HG03558 (cell line): ENCODE data around the gene FBXO21.
A peak's percentile ranks its signal among the peaks of the same experiment; 100 is the strongest.
"Not testable (repeated sequence)": the region's sequence is repeated elsewhere in the genome, so short reads cannot be mapped to it uniquely, and the experiment has no call there.

Source experiments
- ATAC-seq: cut with Tn5 transposase; IDR thresholded peaks from one replicate; pipeline ENCODE4 v1.9.1; 2021; ENCODE audit warnings: moderate number of reproducible peaks; ENCODE audit not compliant: unreplicated experiment; ENCODE audit errors: extremely low read depth

The FBXO21 gene

GRCh38 chr12:117207675-117208074, 17.4 kb upstream of the FBXO21 start:
- ATAC-seq: no peak

- no peak for ATAC-seq
These were observed 12.3 kb upstream of the FBXO21 start for GRCh38 chr12:117202556-117202955.

GRCh38 chr12:117202033-117202432, 11.8 kb upstream of the FBXO21 start:
- ATAC-seq: no peak

GRCh38 chr12:117199956-117200744, 9.9 kb upstream of the FBXO21 start:
- not testable (repeated sequence) for ATAC-seq

- not testable (repeated sequence) for ATAC-seq
These were observed 6.1 kb upstream of the FBXO21 start for GRCh38 chr12:117196334-117196733.

GRCh38 chr12:117195027-117195426, 4.8 kb upstream of the FBXO21 start:
- not testable (repeated sequence) for ATAC-seq

GRCh38 chr12:117193903-117194302, 3.6 kb upstream of the FBXO21 start:
- ATAC-seq: no peak

- not testable (repeated sequence) for ATAC-seq
These were observed 2.3 kb upstream of the FBXO21 start for GRCh38 chr12:117192581-117192980.

GRCh38 chr12:117192057-117192456, 1.8 kb upstream of the FBXO21 start:
- ATAC-seq: no peak

GRCh38 chr12:117189725-117190209, 503 bp downstream of the FBXO21 start:
- ATAC-seq: peak; percentile 10

- ATAC-seq: no peak
These were observed 1.1 kb downstream of the FBXO21 start for GRCh38 chr12:117188961-117189724.

- ATAC-seq: no peak
These were observed 2.1 kb downstream of the FBXO21 start for GRCh38 chr12:117188121-117188665.

- ATAC-seq: no peak
These were observed 2.8 kb downstream of the FBXO21 start for GRCh38 chr12:117187421-117187820.

GRCh38 chr12:117182866-117183265, 7.4 kb downstream of the FBXO21 start:
- no peak for ATAC-seq

GRCh38 chr12:117181468-117181843, 8.8 kb downstream of the FBXO21 start:
- not testable (repeated sequence) for ATAC-seq

GRCh38 chr12:117180758-117181467, 9.4 kb downstream of the FBXO21 start:
- no peak for ATAC-seq

- no peak for ATAC-seq
These were observed 11.5 kb downstream of the FBXO21 start for GRCh38 chr12:117178745-117179144.

GRCh38 chr12:117178301-117178700, 12.0 kb downstream of the FBXO21 start:
- no peak for ATAC-seq

- ATAC-seq: no peak
These were observed 18.1 kb downstream of the FBXO21 start for GRCh38 chr12:117172168-117172567.

GRCh38 chr12:117171499-117172162, 18.6 kb downstream of the FBXO21 start:
- ATAC-seq: no peak
